OCI-LY7 (cell line): ENCODE results near the gene PSMD4.

Experiments
- EZH2phosphoT487 ChIP-seq: fragments of 200-600 bp; sonication (generic); IDR thresholded peaks from 2 replicates; pipeline ENCODE4 v1.6.1; 2018; ENCODE audit warnings: low read depth, borderline replicate concordance, mild to moderate bottlenecking, mixed run types, antibody characterized with exemption, low read length, moderate library complexity, mixed read lengths
- TF ChIP-seq, protein P1 (sequence below): fragments of 200-600 bp; sonication (generic); conservative IDR thresholded peaks from 2 replicates; pipeline ENCODE4 v1.5.1; 2014; ENCODE audit warnings: mild to moderate bottlenecking, antibody characterized with exemption, low read length, moderate library complexity, mixed read lengths

GRCh38 chr1:151281225-151281968, 26.9 kb downstream of the PSMD4 start:
- TF ChIP-seq, protein P1, sequence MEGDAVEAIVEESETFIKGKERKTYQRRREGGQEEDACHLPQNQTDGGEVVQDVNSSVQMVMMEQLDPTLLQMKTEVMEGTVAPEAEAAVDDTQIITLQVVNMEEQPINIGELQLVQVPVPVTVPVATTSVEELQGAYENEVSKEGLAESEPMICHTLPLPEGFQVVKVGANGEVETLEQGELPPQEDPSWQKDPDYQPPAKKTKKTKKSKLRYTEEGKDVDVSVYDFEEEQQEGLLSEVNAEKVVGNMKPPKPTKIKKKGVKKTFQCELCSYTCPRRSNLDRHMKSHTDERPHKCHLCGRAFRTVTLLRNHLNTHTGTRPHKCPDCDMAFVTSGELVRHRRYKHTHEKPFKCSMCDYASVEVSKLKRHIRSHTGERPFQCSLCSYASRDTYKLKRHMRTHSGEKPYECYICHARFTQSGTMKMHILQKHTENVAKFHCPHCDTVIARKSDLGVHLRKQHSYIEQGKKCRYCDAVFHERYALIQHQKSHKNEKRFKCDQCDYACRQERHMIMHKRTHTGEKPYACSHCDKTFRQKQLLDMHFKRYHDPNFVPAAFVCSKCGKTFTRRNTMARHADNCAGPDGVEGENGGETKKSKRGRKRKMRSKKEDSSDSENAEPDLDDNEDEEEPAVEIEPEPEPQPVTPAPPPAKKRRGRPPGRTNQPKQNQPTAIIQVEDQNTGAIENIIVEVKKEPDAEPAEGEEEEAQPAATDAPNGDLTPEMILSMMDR = no peak
- TF ChIP-seq EZH2phosphoT487 = no peak
